NB4 (cell line): Measurements from ENCODE around the gene CLDN17.

Experiments
- DNase-seq: peaks from one replicate; pipeline ENCODE4 v3.0.0; 2010; ENCODE audit warnings: low read depth
- H3K4me3 ChIP-seq: one replicate; pipeline ENCODE4 v1.5.1; 2011; ENCODE audit warnings: mild to moderate bottlenecking, low read depth, low read length, moderate library complexity
- MYC ChIP-seq: IDR thresholded peaks from 2 replicates; pipeline ENCODE4 v1.6.1; 2011; ENCODE audit warnings: low read depth, low read length
- POLR2A ChIP-seq: IDR thresholded peaks from 2 replicates; pipeline ENCODE4 v1.6.1; 2011; ENCODE audit warnings: mild to moderate bottlenecking; ENCODE audit not compliant: insufficient read length; ENCODE audit errors: extremely low read depth
- TF ChIP-seq, protein P1 (sequence below): IDR thresholded peaks from 2 replicates; pipeline ENCODE4 v1.6.1; 2011; ENCODE audit warnings: low read depth, low read length
- TF ChIP-seq, protein P2 (sequence below): IDR thresholded peaks from one replicate; pipeline ENCODE4 v1.5.1; 2012; ENCODE audit warnings: low read depth, low read length

Gene CLDN17

GRCh38 chr21:30148906-30149305 lies 17.7 kb downstream of the CLDN17 start:
- H3K4me3 ChIP-seq: no peak overlapping the region
- TF ChIP-seq, protein P1, sequence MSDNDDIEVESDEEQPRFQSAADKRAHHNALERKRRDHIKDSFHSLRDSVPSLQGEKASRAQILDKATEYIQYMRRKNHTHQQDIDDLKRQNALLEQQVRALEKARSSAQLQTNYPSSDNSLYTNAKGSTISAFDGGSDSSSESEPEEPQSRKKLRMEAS: no peak
- TF ChIP-seq MYC: no peak
- no peak for DNase-seq

GRCh38 chr21:30146558-30147282 lies 19.9 kb downstream of the CLDN17 start:
- DNase-seq: no peak
- no peak overlapping the region for H3K4me3 ChIP-seq
- TF ChIP-seq POLR2A (no peak), MYC (no peak)
- TF ChIP-seq, protein P2, sequence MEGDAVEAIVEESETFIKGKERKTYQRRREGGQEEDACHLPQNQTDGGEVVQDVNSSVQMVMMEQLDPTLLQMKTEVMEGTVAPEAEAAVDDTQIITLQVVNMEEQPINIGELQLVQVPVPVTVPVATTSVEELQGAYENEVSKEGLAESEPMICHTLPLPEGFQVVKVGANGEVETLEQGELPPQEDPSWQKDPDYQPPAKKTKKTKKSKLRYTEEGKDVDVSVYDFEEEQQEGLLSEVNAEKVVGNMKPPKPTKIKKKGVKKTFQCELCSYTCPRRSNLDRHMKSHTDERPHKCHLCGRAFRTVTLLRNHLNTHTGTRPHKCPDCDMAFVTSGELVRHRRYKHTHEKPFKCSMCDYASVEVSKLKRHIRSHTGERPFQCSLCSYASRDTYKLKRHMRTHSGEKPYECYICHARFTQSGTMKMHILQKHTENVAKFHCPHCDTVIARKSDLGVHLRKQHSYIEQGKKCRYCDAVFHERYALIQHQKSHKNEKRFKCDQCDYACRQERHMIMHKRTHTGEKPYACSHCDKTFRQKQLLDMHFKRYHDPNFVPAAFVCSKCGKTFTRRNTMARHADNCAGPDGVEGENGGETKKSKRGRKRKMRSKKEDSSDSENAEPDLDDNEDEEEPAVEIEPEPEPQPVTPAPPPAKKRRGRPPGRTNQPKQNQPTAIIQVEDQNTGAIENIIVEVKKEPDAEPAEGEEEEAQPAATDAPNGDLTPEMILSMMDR: no peak
- TF ChIP-seq, protein P1: no peak

- no peak overlapping the region for H3K4me3 ChIP-seq
- DNase-seq: no peak
- TF ChIP-seq MYC: no peak
Measured at GRCh38 chr21:30138483-30138882, 28.1 kb downstream of the CLDN17 start.

DNA sequence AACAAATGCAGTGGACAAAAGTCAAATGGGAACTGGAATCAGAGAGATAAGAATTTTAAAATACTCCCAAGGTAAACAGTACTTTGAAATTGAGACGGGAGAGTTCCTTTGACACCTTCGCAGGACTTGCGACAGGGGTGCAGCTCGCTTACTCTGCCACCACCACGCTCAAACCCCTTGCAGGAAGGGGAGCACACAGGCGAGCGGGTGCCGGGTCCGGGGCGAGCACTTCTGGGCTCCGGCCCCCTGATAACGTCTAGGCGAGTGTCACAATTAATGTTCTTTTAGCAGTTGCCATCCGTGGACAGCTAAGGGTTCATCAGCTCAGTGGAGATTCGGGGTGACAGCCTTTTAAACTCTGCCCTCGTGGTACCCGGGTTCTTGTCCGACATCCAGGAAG lies 37.4 kb downstream of the CLDN17 start:
- no peak for DNase-seq
- no peak overlapping the region for H3K4me3 ChIP-seq
- TF ChIP-seq, protein P1: no peak
- TF ChIP-seq MYC: no peak
- TF ChIP-seq POLR2A: no peak
- TF ChIP-seq, protein P2: no peak

GRCh38 chr21:30126576-30126975 lies 40.0 kb downstream of the CLDN17 start:
- H3K4me3 ChIP-seq: no peak overlapping the region
- no peak for DNase-seq
- no peak for TF ChIP-seq MYC
- no peak for TF ChIP-seq POLR2A
- TF ChIP-seq, protein P2: no peak
- TF ChIP-seq, protein P1: no peak

DNA sequence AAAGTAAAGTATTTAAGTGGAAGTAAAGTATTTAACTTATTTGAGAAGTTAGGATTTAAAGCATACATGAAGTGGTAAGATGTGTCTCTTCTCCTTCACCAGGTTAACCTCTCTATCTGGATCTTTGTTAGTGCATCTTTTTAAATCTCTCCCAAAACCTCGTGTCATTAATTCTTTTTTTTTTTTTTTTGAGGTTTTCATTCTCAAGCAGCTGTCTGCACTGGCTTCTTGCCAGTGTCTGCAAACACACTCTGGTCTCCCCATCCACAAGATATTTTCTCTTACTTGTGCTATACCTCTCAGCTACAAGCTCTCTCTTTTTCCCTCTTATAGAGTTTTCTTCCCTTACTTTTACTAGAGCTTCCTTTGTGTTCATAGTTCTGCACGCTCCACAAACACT lies 49.0 kb downstream of the CLDN17 start:
- DNase-seq: no peak
- TF ChIP-seq, protein P1: no peak
- TF ChIP-seq, protein P2: no peak
- TF ChIP-seq MYC: no peak
- H3K4me3 ChIP-seq: no peak overlapping the region

DNA sequence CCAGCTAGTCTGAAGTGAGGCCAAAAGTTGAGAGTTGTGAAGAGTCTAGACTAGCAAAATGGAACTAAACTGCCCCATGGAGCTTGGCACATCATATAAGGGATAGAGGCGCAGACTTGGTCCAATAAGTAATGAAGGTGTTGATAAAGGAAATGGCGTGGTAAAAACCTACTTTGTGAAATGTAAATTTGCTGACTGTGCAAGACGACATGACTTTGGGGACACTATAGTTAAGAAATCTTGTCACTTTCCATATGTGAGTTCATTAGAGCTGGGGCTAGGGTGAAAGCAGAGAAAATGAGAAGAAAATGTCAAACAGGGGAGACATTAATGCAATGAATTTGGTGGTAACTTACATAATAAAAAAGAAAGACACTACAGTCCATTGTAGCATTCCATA lies 50.1 kb downstream of the CLDN17 start:
- DNase-seq: no peak
- H3K4me3 ChIP-seq: no peak overlapping the region
- TF ChIP-seq MYC: no peak
- TF ChIP-seq, protein P2: no peak
- TF ChIP-seq, protein P1: no peak
- TF ChIP-seq POLR2A: no peak
